GM12874 (cell line): Measurements from ENCODE around the gene RNF130.

Experiments
- TF ChIP-seq, protein P1 (sequence below): IDR thresholded peaks from 2 replicates; pipeline ENCODE4 v1.5.1; 2011; ENCODE audit warnings: low read depth, mild to moderate bottlenecking, control low read depth, low read length, moderate library complexity; ENCODE audit not compliant: insufficient read depth

Gene RNF130

GRCh38 chr5:180100621-180101450 is 29.3 kb upstream of the RNF130 start:
- TF ChIP-seq, protein P1, sequence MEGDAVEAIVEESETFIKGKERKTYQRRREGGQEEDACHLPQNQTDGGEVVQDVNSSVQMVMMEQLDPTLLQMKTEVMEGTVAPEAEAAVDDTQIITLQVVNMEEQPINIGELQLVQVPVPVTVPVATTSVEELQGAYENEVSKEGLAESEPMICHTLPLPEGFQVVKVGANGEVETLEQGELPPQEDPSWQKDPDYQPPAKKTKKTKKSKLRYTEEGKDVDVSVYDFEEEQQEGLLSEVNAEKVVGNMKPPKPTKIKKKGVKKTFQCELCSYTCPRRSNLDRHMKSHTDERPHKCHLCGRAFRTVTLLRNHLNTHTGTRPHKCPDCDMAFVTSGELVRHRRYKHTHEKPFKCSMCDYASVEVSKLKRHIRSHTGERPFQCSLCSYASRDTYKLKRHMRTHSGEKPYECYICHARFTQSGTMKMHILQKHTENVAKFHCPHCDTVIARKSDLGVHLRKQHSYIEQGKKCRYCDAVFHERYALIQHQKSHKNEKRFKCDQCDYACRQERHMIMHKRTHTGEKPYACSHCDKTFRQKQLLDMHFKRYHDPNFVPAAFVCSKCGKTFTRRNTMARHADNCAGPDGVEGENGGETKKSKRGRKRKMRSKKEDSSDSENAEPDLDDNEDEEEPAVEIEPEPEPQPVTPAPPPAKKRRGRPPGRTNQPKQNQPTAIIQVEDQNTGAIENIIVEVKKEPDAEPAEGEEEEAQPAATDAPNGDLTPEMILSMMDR = no peak

DNA sequence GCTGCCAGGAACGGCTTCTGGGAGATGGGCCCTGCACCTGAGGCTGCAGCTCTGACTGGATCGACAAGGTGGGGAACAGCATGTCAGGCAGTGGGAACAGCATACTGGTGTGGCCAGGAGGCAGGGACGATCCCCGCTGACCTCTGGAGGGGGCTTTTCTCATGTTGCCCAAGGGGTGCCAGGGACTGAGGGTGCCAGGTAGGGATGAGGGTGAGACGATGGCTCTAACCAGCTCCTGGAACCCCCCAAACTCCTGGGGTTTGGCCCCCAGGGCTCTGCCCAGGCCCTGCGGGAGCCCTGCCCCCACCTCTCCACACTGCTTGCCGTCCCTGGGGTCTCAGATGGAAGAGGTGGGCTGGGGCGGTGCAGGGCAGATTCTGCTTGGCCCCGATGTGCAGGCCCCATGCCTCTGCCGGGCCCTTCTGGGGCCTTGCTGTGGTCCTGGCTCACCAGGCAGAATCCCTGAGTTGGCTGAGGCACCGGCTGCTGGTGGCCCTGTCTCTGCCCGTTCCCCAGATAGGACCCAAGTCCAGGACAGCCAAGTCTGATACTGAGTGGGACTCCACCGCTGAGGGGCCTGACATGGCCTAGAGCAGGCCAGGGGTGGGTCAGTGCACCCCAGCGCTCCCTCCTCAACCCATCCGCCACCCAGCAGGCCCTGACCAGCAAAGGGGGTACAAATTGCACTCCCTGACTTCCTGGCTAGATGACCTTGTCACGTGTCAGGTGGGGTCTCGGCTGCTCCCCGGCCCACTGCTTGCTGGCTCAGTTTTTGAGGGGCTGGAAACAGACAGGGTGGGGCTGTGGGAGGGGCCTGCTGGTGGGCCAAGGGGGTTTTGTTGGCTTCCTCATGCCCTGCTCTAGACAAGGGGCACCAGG is 28.4 kb upstream of the RNF130 start:
- TF ChIP-seq, protein P1 = no peak

DNA sequence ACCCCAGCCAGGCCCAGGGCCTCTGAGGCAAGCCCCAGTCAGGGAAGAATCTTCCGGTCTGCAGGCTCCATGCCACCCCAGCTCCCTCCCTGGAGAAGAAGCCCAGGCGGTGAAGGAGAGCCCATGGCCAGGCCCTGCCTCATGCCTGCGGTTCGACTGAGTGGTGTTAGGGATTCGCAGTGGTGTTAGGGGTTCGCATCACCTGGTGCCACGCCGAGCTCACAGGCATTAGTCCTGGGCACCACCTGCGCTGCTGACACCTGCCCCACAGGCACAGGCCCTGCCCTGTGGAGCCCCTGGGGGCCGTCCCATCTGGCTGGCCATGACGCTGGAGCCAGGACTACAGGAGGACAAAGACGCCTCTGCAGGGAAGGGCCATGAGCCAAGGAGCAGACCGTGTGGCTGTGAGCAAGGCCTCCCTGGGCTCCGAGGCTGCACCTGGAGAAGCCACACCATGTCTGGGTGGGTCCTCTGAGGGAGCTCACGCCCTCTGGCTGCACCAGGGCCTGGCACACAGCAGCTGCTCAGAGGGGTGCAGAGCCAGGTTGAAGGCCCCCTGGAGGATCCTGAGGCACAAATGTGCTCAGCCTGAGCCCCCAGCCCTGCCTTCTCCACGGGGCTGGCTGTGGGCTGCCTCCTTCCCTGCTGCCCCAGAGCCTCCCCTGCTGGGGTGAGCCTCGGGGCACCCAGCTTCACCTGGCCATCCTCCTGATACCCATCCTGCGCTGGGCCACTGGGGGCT is 27.6 kb upstream of the RNF130 start:
- TF ChIP-seq, protein P1 = no peak

- TF ChIP-seq, protein P1 = no peak
These were observed 27.0 kb upstream of the RNF130 start for GRCh38 chr5:180098526-180098925.

- TF ChIP-seq, protein P1 = no peak
These were observed 26.4 kb upstream of the RNF130 start for GRCh38 chr5:180097926-180098325.

GRCh38 chr5:180097163-180097894 is 25.8 kb upstream of the RNF130 start:
- TF ChIP-seq, protein P1 = no peak
